Astrocyte of the hippocampus (primary cell): ENCODE measurements around the gene RASIP1.
A peak's percentile ranks its signal among the peaks of the same experiment; 100 is the strongest.

ENCODE experiments used
- DNase-seq: peaks from one replicate; pipeline ENCODE4 v3.0.0; 2011; ENCODE audit warnings: low read depth, low spot score

The RASIP1 gene

DNA sequence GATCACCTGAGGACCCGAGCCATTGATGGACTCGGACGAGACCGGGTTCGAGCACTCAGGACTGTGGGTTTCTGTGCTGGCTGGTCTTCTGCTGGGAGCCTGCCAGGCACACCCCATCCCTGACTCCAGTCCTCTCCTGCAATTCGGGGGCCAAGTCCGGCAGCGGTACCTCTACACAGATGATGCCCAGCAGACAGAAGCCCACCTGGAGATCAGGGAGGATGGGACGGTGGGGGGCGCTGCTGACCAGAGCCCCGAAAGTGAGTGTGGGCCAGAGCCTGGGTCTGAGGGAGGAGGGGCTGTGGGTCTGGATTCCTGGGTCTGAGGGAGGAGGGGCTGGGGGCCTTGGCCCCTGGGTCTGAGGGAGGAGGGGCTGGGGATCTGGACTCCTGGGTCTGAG is 15.8 kb upstream of the RASIP1 start:
- no peak for DNase-seq

- DNase-seq = no peak
Measured at GRCh38 chr19:48755787-48756186, 15.4 kb upstream of the RASIP1 start.

- DNase-seq = no peak
Measured at GRCh38 chr19:48755084-48755641, 14.8 kb upstream of the RASIP1 start, which contains the start of gene FGF21. TSS of gene FGF21 (plus strand) at chr19:48755524. CDS start at chr19:48756237, 713 bp downstream.

- DNase-seq = peak; percentile 43
Measured at GRCh38 chr19:48752496-48753365, 12.3 kb upstream of the RASIP1 start, which contains the start of gene FUT1. TSS of gene FUT1 (minus strand) at chr19:48752641. CDS start at chr19:48751281, 1,360 bp downstream.

- DNase-seq = no peak
Measured at GRCh38 chr19:48751845-48752495, 11.6 kb upstream of the RASIP1 start.

DNA sequence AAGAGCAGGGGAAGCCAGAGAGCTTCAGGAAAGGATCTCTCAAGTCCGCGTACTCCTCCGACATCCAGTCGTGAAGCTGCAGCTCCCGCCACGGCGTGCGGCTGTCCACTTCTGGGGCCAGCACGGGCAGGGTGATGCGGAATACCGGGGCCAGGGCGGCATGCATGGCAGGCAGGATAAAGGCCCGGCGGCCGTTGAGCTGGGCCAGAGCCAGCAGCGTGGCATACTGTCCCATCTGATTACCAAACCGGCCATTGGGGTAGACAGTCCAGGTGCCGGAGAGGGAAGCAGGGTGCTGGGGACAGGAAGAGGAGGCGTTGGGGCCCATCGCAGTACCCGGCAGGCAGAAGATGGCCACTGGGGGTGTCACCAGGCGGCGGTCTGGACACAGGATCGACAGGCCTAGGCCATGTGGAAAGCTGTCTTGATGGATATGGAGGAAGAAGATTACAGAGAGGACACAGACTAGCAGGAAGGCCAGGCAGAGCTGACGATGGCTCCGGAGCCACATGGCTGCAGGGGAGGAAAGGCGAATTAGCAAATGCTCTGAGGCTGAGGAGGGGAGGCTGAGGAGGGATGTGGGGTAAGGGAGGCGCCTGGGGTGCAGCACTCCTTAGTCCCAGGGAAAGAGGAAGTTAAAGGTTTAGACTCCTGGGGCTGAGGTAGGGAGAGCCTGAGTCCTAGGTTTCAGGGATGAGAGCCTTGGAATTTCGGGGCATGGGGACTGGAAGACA is 10.5 kb upstream of the RASIP1 start:
- no peak for DNase-seq

- no peak for DNase-seq
Measured at GRCh38 chr19:48750351-48750750, 9.9 kb upstream of the RASIP1 start.

GRCh38 chr19:48749571-48750198 is 9.3 kb upstream of the RASIP1 start:
- no peak for DNase-seq

- DNase-seq = peak; percentile 95
Measured at GRCh38 chr19:48746738-48747575, 6.5 kb upstream of the RASIP1 start, which contains the start of gene IZUMO1. TSS of gene IZUMO1 (minus strand) at chr19:48746909. CDS start at chr19:48745859, 1,050 bp downstream.

- DNase-seq = no peak
Measured at GRCh38 chr19:48746110-48746509, 5.7 kb upstream of the RASIP1 start.

DNA sequence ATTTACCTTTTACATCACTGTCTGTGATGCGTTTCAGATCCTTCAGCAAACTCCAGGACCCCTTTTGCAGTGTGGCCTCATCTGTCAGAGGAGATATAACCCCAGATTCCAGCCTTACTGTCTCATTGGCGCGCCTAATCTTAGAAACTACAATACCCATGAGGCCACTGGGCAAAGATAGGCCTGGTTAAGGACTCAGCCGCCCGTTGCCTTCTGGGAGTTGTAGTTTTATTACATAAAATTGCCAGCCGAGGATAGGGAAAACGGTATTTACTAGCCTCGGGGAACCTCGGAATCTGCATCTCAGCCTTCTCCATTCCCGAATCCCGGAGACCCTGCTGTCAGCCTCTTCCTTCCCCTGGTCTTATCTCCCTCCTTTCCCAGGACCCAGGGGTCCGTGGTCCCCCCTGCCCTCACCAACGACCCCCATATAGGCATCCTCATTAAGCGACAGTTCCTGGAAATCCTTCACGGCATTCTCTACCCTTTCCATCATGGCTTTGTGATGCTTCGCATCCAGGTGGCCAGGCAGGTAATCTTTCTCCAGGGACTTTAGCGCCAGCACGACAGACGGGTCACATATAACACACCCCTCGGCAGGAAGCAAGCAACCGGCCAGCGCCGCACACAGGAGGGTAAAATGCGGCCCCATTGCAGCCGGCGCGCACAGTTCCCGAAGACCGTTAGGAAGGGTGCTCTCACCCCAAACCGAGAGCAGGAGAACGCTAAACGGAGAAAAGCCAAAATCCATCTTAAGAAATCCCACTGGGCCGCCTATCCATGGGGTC is 5.0 kb upstream of the RASIP1 start:
- DNase-seq = peak; percentile 76

DNA sequence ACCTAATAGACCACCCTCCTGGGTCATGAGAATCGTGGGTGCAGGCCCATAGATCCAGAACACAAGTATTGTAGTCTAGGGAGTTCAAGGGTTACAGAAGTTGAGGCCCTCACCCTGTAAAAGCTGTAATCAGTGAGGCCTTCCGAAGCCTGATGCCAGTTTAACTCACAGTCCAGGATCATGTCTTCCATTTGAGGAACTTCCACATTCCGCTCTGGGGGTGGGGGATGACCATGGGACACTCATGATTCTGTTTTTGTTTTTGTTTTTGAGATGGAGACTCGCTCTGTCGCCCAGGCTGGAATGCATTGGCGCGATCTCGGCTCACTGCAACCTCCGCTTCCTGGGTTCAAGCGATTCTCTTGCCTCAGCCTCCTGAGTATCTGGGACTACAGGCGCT is 1.7 kb upstream of the RASIP1 start:
- no peak for DNase-seq

GRCh38 chr19:48741129-48741999 is 954 bp upstream of the RASIP1 start:
- DNase-seq = no peak

DNA sequence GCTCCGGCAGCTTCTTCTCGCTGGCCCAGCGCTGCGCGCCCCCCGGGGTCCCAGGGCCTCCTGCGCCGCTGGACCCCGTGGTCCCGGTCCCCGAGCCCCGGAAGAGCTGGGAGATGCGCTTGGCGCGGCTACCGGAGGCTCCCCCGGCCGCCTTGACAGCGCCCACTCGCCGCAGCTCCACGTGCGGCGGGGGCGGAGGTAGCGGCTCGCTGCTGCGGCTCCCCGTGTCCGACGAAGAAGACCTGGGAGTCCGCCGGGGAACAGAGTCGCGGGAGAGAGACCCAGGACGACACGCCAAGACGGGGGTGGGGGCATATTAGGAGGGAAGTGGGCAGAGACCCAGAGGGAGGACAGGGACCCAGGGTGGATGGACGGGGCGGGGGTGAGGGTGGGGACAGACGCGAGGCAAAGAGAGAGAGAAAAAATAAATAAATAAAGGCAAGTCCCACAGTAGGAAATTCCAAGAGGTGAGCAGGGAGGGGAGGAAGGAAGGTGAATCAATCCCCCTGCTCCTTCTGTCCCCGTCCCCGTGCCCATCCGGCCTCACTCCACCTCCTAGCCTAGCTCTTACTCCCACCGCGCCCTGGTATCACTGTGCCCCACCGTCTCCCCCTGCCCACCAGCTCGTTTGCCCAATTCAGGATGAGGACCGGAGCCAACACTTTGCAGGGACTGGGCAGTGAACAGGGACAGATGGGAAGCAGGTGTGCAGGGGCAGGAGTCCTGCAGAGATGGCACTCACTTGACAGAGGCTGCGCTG is 826 bp downstream of the RASIP1 start:
- no peak for DNase-seq

DNA sequence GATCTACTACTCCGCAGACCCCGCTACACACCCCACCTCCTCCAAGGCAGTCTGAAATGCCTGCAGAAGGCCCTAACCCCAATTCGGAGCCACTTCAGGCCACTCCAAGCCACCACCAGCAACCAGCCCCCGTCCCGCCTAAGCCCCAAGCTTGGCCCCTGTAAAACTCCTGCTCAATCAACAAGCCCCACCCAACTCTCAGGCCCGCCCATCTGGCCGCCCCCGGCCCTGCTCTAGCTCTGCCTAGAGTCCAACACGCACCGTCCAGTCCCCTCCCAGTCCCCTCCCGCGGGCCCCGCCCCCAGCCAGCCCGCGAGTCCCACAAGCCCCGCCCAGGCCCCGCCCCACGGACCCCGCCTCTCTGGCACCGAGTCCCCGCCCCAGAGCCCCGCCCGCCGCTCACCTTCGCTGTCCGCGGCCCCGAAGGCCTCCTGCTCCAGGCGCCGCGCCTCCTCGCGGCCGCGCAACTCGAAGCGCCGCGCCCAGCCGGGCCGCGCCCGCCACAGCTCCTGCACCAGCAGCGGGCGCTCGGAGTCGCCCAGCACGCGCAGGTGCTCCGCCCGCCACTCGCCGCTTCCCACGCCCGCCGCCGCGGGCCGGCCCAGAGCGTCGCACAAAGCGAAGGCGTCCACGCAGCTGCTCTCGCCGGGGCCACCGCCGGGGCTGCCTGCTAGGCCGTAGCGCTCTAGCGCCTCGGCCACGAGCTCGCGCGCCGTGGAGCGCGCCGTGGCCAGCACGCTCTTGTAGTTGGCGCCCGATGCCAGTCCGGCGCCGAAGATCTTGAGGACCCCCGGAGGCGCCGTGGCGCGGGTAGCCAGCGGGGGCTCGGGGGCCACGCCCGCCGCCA is 1.6 kb downstream of the RASIP1 start:
- peak; percentile 95 for DNase-seq

GRCh38 chr19:48737360-48737998 is 2.9 kb downstream of the RASIP1 start:
- no peak for DNase-seq
